ENCODE measurements around the gene SPAG6.
A peak's percentile ranks its signal among the peaks of the same experiment; 100 is the strongest.

Gene SPAG6

DNA sequence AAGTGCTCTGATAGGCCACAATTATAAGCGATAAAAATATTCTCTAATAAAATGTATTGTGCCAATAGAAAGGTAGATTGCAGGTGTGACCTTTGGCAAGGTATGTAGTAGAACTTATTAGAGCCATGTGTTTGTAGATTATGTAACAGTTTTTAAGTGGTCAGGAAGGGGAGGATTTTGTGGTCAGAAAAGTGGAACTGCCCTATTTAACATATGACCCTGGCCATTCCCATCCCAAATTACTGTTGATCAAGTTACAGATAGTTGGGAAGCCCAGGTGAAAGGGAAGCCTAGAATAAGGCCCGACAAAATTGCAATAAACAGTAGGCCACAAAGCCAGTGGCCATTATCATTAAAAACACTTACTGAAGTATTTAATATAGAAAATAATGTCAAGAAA lies 89.2 kb downstream of the SPAG6 start:
- DNase-seq (ENCODE audit: low read depth): no peak

DNA sequence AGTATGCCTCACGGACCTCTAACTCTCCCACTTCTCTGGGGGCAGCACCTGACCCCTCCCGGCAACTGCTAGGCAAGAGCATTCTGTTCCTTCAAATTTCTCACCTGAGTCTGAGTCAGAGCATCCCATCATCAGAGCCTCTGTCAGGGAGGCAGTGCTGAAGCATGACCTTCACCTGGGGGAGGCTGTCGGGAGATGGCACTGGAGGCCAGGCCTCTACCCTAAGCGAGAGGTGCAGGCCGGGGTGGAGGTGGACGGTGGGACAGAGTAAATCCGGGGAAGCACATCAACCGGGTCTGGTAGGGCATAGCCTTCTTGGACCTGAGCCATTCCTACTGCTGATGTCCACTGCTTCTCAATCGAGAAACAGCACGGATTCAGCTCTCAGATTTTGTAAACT lies 90.4 kb downstream of the SPAG6 start:
- DNase-seq (ENCODE audit: low read depth): no peak

DNA sequence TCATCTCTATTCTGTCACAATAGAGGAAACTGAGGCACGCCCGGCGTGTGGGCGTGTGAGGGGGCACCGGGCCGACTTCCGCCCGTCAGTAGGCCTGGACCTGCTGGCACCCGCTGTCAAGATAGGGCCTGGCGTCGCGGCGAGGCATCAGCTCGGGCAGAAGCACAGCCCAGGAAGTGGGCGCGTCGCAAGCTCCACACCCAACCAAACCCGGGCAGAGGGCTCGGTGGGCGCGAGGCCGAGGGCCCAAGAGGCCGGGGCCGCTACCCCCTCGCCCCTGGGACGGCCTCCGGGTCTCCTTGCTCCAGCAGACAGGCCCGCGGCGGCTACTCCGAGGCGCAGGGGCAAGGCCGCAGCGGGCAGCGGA lies 91.2 kb downstream of the SPAG6 start:
- peak; percentile 9 for DNase-seq (ENCODE audit: low read depth)

DNA sequence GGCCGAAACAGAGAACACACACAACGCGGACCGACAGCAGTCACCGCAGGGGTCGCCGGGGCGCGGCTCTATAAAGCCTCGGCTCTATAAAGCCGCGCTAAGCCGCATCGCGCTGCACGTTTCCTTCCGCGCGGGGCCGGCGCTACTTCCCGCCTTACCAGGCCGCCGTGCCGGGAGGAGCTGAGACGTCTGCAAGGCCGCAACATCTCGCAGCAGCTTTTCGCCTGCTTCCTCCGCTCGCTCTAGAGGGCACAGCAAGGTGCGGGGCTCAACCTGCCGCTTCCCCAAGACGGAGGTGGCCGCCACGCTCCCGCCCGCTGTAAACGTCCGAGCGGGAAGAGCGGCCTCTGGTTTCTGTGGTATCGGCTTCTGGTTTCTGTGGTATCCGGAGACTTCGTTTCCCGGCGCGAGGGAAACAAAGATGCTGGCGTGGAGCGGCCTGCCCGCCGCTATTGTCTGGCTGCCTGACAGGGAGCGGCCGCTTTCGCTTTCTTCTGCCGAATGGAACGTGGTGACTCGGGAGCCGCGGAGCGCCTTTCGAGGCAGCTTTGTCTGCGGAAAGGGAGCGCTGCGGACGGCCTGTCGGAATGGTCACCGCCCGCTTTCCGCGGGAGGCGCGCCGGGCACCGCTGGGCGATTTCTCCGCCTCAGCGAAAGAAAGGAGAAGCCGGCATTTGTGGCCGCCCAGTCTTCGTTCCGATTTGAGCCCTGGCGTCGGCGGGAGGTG lies 91.8 kb downstream of the SPAG6 start:
- DNase-seq (ENCODE audit: low read depth): peak; percentile 86

DNA sequence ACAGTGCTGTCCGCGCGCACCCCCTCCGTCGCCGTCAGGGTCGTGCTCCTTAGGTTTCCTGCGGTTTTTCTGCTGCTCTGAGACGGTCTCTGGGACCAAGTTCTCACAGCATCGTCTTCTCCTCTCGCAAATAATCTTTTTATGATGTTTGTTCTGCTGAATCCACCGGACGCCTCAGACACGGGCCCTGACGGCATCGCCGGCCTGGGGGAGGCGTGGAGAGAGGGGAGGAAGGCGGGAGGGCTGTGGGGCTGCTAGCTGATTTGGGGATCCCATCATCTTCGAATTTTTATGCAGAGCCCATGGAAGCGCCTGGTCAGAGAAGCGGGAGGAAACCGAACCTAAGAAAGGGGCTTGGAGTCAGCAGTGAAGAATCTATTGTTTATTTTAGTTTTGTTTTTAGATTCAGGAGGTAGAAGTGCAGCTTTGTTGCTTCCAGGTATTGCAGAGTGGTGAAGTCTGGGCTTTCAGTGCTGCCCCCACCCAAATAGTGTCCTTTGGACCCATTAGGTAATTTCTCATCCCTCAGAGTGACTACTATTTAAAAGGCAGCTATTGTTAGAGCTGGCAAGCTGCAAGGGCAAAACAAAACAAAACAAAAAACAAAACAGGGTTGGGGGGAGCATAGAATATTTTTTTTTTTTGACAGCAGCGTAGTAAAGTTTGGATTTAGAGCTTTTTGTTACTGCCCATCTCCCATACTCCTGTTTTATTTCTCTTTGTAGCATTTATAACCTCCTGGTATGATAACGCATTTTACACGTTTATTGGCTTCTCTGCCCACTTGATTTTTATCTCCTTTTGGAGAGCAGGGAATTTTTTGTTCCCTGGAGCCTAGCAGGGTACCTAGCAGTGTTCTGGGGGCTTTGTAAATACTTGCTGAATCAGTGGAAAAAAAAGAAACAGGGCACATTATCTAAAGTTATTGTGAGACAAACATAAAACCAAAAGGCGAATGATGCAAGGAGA lies 92.6 kb downstream of the SPAG6 start:
- DNase-seq (ENCODE audit: low read depth): peak; percentile 22

DNA sequence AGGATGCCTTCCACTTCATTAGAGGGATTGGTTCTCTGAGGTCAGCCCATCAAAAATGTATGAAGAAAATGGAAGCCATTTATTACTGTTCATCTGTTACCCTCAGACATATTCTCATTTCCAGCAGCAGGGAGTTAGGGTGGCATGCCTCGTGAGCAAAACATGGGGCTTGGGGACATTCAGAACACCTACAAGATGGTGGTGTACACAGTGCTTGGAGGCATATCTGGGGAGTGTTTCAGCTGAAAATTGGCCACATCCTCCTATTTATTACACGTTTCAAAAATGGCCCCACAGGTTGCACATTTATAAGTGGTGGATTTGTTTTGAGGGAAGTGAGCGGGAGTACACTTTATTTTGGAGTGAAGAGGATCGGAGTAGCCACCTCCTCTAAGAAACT lies 93.4 kb downstream of the SPAG6 start:
- no peak for DNase-seq (ENCODE audit: low read depth)

DNA sequence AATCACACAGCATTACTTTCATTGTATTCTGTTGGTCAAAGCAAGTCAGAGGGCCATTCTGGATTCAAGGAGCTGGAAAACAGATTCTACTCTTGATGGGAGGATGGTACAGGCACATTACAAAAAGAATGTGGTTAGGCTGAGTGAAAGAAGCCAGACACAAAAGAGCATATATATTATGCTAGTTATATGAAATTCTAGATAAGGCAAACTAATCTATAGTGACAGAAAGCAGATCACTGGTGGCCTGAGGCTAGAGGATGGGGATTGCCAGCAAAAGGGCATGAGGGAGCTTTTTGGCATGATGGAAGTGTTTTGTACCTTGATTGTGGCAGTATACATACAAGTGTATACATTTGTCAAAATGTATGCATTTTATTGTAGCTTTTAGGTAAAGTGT lies 96.8 kb downstream of the SPAG6 start:
- DNase-seq (ENCODE audit: low read depth): no peak

DNA sequence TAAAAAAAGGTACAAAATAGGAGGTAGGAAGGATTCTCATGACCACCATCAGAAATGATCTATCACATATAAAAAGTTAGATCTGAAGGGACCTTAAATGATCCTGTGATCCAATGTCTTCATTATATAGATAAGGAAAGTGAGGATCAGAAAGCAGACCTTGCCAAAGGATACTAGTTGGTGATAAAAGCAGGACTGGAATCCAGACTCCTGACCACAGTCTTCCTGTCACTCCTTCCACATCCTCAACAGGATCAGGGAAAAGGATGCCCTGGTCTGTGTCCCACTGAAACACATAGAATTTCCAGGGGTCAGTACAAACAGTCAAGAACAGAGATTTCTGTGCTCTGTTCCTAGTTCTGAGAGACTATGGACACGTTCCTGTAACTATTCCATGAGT lies 97.2 kb downstream of the SPAG6 start:
- no peak for DNase-seq (ENCODE audit: low read depth)

DNA sequence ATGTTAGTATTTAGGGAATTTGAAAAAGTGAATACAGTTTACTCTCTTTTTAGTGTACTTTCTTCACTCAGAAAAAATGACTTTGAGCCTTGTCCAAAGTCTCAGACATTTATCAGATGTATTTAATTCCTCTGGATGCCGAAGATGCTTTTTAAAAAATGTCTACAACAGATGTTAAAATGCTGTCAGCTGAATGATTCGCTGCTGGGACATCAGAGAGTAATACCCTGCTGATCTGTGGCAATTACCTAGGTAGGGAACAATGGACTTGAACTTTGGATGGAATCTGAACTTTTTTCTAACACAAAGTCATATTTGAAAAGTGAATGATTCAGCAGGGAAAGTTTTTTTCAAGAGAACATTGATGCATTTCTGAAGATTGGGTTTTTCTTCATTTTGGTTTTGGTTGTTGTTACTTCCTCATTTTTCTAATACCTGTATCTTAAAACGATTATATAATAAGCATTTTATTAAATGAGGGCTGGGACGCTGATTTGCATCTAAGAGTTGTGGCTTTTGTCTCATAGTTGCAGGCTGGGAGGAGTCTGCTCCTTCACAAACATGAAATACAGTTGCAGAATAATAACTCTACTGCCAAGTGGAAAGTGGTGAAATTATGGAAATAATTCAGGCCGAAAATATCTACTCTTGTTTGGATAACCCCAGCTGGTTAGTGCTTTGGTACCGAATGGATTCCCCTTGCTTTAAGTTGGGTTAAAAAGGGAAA lies 98.0 kb downstream of the SPAG6 start:
- no peak for DNase-seq (ENCODE audit: low read depth)

DNA sequence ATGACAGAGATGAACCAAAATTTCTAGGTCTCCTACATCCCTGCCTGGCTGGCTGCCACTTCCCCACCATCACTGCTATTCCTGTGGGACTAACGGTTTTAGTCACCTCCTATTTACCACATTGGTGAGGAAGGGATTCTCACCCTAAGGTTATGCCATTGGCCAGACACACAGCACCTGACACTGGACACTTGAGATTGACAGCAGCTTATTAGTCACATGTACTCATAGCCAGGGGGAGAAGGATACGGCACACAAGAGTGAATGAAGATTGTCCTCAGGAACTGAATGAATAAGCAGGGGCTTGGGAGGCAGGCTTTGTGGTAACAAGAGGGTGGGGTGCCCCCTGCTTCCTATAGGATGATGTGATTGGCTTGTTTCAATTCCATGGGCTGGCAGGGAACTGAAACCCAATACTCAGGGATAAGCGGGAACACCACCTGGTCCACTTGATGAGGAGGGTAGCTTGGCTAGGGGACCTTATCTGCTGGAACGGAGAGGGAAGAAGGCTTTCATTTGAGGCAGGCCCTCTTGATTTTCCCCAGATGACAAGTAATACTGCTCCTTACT lies 99.0 kb downstream of the SPAG6 start:
- no peak for DNase-seq (ENCODE audit: low read depth)

DNA sequence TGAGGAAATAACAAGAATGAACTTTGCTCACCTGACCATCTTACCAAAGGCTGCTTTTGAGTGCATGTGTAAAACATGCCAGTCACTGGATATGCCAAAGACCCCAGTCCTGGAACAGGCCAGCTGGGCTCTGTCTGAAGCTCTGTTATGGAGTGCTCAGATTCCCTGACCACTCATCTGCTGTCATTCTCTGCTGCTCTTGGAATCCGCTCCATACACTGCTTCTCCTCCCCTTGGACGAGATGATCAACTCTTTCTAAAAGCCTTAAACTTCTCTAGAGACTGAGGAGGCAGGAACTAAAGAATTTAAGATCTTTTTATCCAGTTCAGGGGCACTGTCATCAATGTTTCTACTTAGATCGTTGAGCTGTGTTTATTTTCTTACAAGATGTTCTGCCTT lies 100.2 kb downstream of the SPAG6 start:
- DNase-seq (ENCODE audit: low read depth): no peak

DNA sequence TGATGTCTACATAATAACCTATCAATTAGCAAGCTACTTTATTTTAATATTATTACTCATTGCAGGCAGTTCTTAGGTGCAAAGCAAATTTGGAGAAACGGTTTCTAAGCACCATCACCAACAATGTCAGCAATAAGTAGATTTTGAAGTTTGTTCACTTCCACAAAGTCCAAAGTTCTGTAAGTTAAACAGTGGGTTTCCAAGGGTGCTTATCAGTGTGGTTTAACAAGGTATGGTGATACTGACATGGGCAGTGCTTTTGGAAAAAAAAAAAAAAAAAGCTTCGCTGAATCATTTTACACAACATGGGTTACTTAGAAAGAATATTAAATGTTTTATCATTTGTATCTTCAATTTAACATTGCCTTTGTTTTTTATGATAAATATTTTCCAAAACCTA lies 101.8 kb downstream of the SPAG6 start:
- DNase-seq (ENCODE audit: low read depth): no peak

DNA sequence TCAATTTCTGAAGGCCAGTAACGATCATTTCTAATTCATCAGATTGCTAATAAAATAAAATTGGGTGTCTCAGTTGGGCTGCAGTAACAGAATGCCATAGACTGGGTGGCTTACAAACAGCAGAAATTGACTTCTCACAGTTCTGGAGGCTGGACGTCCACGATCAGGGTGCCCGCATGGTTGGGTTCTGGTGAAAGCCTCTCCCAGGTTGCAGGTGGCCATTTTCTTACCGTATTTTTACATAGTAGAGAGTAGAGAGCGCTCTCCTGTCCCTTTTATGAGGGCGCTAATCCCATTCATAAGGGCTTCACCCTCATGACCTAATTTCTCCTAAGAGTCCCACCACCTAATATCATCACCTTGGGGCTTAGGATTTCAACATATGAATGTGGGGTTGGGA lies 106.0 kb downstream of the SPAG6 start:
- no peak for DNase-seq (ENCODE audit: low read depth)

DNA sequence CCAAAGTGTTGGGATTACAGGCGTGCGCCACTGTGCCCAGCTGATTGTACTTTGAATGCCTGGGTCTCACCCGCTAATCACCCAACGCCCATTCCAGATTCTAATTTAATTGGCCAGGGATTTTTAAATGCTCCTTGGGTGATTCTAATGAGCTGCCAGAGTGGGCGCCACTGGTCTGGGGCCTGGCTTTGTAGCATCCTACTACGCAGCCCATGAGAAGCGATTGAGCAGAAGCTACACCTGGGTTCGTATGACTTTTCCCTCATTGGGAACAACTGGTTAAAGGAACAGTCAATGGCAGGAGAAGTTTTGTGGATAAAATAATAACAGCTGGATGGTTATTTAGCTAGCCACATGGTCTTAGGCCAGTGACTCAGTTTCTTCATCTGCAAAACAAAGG lies 108.0 kb downstream of the SPAG6 start:
- no peak for DNase-seq (ENCODE audit: low read depth)

DNA sequence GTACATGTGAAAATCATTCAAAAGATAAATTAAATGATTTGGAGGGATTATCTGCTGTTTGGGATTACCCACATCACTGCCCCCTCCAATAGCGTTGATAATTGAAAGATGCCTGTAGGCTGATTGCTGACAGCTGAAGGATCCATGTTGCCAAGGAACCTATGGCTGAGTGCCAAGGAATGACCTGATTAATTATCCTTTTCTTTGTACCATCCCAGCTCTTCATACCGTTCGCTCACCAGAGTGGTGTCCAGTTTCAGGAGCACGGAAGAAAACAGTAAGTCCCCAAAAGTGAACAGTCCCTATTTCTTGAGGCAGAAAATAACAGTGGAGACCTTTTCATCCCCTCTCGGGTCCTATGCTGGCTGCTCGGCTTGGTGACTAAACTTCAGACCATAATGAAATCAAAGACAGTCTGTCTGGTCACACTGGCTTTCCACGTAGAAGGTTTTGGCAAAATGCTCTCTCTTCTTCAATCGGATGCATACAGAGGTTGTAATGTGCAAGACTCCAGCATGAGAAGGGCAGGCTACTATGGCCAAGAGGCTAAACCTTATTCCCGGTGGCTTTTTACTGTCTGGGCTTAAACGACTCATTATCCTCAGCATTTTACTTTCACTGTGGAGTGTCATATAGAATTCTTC lies 108.8 kb downstream of the SPAG6 start:
- DNase-seq (ENCODE audit: low read depth): no peak

DNA sequence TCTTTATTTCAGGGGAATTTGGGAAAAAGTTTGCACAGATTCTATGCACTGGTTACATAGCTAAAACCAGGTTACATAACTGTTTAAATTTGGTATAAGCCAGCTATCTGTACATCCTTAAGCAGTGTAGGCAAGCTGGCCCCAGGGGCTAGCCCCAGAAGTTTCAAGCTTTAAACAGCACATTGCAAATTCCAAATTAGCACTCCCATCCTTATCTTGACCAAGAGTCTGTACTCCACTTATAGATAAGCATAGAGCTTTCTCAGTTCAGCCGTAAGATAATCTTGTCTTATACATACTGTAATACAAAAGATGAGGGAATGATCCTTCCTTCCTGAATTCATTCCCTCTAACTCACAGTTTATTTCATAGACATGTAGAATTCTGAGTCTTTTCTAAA lies 109.3 kb downstream of the SPAG6 start:
- no peak for DNase-seq (ENCODE audit: low read depth)

DNA sequence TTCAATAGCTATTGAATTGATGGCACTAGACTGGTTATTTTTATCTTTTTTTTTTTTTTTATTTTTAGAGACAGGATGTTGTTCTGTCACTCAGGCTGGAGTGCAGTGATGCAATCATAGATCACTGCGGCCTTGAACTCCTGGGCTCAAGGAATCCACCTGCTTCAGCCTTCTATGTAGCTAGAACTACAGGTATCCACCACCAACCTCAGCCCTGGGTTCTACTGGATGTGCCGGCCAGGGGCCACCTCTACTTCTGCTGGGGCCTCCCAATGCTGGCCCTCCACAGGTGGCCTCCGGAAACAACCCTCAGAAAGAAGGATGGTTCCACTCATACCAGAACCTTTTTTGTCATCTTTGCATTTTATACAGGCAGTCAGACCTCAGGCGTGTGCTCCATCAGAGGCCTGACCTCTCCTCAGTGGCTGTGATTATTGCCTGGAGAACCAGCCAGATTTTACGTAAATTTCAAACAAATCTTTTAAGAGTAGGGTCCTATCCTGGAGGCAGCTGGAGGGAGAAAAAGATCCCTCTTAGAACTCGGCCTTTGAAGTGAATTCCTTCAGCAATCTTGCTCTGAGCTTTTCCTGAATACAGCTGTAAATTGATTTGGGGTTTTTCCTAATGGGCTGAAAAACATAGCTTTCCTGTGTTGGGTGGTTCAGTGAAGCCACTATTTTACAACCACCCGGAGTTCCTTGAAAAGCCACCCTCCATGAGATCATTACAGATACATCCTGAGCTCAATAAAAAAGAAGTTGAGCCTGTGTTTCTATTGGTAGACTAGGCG lies 110.0 kb downstream of the SPAG6 start:
- DNase-seq (ENCODE audit: low read depth): no peak

DNA sequence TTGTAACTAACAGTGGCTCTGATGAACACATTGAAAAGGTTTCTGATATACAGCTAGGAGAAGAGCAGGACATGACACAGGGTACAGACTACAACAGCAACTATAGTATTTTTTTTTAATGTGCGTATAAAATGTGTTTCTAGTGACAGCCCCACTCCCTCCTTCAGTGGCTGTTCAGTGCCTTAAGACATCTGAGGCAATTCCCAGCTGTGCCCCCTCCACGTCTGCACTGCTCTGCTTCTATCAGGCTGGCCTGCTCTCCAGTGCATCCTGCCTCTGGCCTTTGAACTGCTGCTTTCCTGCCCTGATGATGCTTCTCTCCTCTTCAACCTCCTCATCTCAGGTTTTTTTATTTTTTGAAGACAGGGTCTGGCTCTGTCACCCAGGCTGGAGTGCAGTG lies 111.2 kb downstream of the SPAG6 start:
- DNase-seq (ENCODE audit: low read depth): no peak

DNA sequence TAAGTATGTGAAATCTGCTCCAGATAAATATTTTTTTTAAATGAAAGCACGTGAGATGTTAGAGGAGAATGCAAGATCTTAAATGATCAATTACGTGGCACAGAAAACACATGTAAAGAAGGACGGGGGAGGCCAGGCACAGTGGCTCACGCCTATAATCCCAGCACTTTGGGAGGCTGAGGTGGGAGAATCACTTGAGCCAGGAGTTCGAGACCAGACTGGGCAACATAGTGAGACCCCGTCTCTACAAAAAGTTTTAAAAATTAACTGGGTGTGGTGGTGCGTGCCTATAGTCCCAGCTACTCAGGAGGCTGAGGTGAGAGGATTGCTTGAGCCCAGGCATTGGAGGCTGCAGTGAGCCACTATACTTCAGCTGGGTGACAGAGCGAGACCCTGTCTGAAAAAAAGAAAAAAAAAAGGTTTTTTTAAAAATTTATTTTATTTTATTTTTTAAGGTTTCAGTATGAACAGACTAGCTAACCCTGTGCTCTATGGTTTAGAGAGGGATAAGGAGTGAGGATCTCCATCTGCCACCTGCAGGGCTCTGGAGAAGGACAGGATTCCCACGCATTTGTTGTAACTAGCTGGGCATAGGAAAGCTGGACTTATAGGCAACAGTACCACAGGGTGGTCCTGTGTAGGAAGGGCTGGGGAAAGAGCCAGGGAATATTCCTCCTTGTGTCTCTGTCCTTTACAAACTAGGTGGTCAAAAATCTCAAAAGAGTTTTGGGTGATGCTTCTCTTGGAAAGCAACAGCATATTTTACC lies 113.2 kb downstream of the SPAG6 start:
- DNase-seq (ENCODE audit: low read depth): no peak

DNA sequence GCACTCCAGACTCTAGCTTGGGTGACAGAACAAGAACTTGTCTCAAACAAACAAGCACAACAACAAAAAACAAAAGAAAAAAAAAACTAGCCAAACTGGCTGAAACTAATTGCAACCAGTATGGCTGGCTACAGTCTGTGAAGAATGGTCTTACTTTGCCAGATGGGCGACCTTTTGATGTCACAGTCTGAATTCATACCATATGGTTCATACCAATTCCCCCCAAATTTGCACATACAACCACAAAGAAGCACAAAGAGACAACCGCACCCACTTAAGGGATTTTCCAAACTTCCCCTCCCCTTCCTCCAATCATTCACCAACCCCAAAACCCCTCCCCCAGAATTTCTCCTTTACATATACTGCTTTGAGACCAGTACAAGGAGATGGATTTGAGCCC lies 114.2 kb downstream of the SPAG6 start:
- DNase-seq (ENCODE audit: low read depth): no peak
